ENCODE results near the gene CEP164. TPM values are rescaled to one million over a fixed set of nuclear protein-coding genes. Genes with fewer than 3 reads are reported as not detected.
"Not testable (repeated sequence)": the region's sequence is repeated elsewhere in the genome, so short reads cannot be mapped to it uniquely, and the experiment has no call there.

CEP164 gene
- total RNA-seq, 4 donors from 2014 or later: 10.0 to 20.2 (median 15.4) TPM

- in situ Hi-C loops (cut with MboI; ENCODE audit: low pct_ligation_motif_present in 1 of 4, low pct_unique_long_range_greater_than_20kb in 1 of 4, low sequenced_read_pairs in 3 of 4) (no loop called here), intact Hi-C loops (cut with DNase I; ENCODE audit: low total_unique reads) (no loop called here)
- H3K27me3 ChIP-seq: no peaks in the 10 kb centered on the region
- no peak overlapping the region for H3K4me3 ChIP-seq
- TF ChIP-seq POLR2A (IDR thresholded peaks at IDR 0.05) (no peak), CTCF (IDR thresholded peaks at IDR 0.05) (no peak), EP300 (IDR thresholded peaks at IDR 0.05; ENCODE audit: low read depth) (no peak), POLR2AphosphoS5 (IDR thresholded peaks at IDR 0.05) (no peak)
- H3K36me3 ChIP-seq: no peaks in the 10 kb centered on the region
- peaks cover 0 to 22% (median 16%) of the 10 kb centered on the region in 4 donors for H3K4me1 ChIP-seq
- H3K27ac ChIP-seq: no peak overlapping the region
- DNase-seq: no peak
- WGBS, 2 donors (ENCODE audit: low coverage in 1 of 2): 68 to 80% methylated on average over 4 to 5 of the region's 5 CpGs
- no peaks in the 10 kb centered on the region for H3K9me3 ChIP-seq
These were observed 8.3 kb upstream of the CEP164 start for GRCh38 chr11:117319214-117319840.

GRCh38 chr11:117327255-117327566 lies 443 bp upstream of the CEP164 start:
- H3K9me3 ChIP-seq; H3K36me3 ChIP-seq; DNase-seq; H3K27me3 ChIP-seq; in situ Hi-C loops (cut with MboI; ENCODE audit: low pct_ligation_motif_present in 1 of 4, low pct_unique_long_range_greater_than_20kb in 1 of 4, low sequenced_read_pairs in 3 of 4); intact Hi-C loops (cut with DNase I; ENCODE audit: low total_unique reads): not testable (repeated sequence)
- 5 to 6% methylated on average over 2 to 5 of the region's 5 CpGs for WGBS, 2 donors (ENCODE audit: low coverage in 1 of 2)
- peak overlapping the region in 3 of 4 donors; percentile 62 to 76 (median 66) for H3K4me3 ChIP-seq
- H3K27ac ChIP-seq: peak overlapping the region; percentile 89 to 95 (median 92)
- H3K4me1 ChIP-seq: peaks cover 5 to 14% (median 11%) of the 10 kb centered on the region in 4 donors

GRCh38 chr11:117328375-117329010 lies 839 bp downstream of the CEP164 start:
- intact Hi-C loops (cut with DNase I; ENCODE audit: low total_unique reads): no loop called here
- TF ChIP-seq POLR2AphosphoS5 (IDR thresholded peaks at IDR 0.05) (peak in 1 of 3 donors; percentile 12), EP300 (IDR thresholded peaks at IDR 0.05; ENCODE audit: low read depth) (no peak), POLR2A (IDR thresholded peaks at IDR 0.05) (no peak), CTCF (IDR thresholded peaks at IDR 0.05) (peak in 1 of 5 experiments; percentile 4)
- in situ Hi-C loops (cut with MboI; ENCODE audit: low pct_ligation_motif_present in 1 of 4, low pct_unique_long_range_greater_than_20kb in 1 of 4, low sequenced_read_pairs in 3 of 4): no loop called here
- Histone ChIP-seq H3K27me3 (no peaks in the 10 kb centered on the region), H3K27ac (peak overlapping the region; percentile 89 to 95 (median 92)), H3K4me3 (peak overlapping the region; percentile 61 to 76 (median 64)), H3K9me3 (no peaks in the 10 kb centered on the region), H3K4me1 (peaks cover 5 to 14% (median 11%) of the 10 kb centered on the region in 4 donors), H3K36me3 (no peaks in the 10 kb centered on the region)
- peak; percentile 28 for DNase-seq
- 4 to 7% methylated on average over 14 to 15 of the region's 15 CpGs for WGBS, 2 donors (ENCODE audit: low coverage in 1 of 2)

GRCh38 chr11:117332843-117333242 lies 5.2 kb downstream of the CEP164 start:
- Histone ChIP-seq H3K27me3 (no peaks in the 10 kb centered on the region), H3K27ac (no peak overlapping the region), H3K36me3 (no peaks in the 10 kb centered on the region), H3K4me1 (peaks cover 5 to 14% (median 11%) of the 10 kb centered on the region in 4 donors), H3K4me3 (no peak overlapping the region), H3K9me3 (no peaks in the 10 kb centered on the region)
- intact Hi-C loops (cut with DNase I; ENCODE audit: low total_unique reads): no loop called here
- in situ Hi-C loops (cut with MboI; ENCODE audit: low pct_ligation_motif_present in 1 of 4, low pct_unique_long_range_greater_than_20kb in 1 of 4, low sequenced_read_pairs in 3 of 4): no loop called here
- WGBS, 2 donors (ENCODE audit: low coverage in 1 of 2): 50 to 74% methylated on average over 2 of the region's 2 CpGs
- no peak for DNase-seq
- TF ChIP-seq EP300 (IDR thresholded peaks at IDR 0.05; ENCODE audit: low read depth): no peak
- no peak for TF ChIP-seq POLR2AphosphoS5 (IDR thresholded peaks at IDR 0.05)

- Histone ChIP-seq H3K27ac (no peak overlapping the region), H3K9me3 (no peaks in the 10 kb centered on the region), H3K4me1 (peaks cover 3 to 7% (median 6%) of the 10 kb centered on the region in 4 donors), H3K4me3 (no peak overlapping the region), H3K27me3 (no peaks in the 10 kb centered on the region), H3K36me3 (no peaks in the 10 kb centered on the region)
- in situ Hi-C loops (cut with MboI; ENCODE audit: low pct_ligation_motif_present in 1 of 4, low pct_unique_long_range_greater_than_20kb in 1 of 4, low sequenced_read_pairs in 3 of 4) (no loop called here), intact Hi-C loops (cut with DNase I; ENCODE audit: low total_unique reads) (no loop called here)
- no peak for DNase-seq
- 82 to 87% methylated on average over 7 to 9 of the region's 9 CpGs for WGBS, 2 donors (ENCODE audit: low coverage in 1 of 2)
- TF ChIP-seq CTCF (IDR thresholded peaks at IDR 0.05): no peak
- TF ChIP-seq POLR2A (IDR thresholded peaks at IDR 0.05): no peak
- TF ChIP-seq EP300 (IDR thresholded peaks at IDR 0.05; ENCODE audit: low read depth): no peak
- no peak for TF ChIP-seq POLR2AphosphoS5 (IDR thresholded peaks at IDR 0.05)
These were observed 6.3 kb downstream of the CEP164 start for GRCh38 chr11:117333917-117334316.

Data from transverse colon (tissue), 4 donors.